Stimulated activated CD8-positive, alpha-beta memory T cell treated with anti-CD3 and anti-CD28 coated beads, Interleukin-12 subunit alpha, Interleukin-12 subunit beta, amount 100 ng/mL, for 24 hours (primary cell): ENCODE measurements around the gene SLC39A9.

Experiments
- DNase-seq: peaks from one replicate; pipeline ENCODE4 v3.0.0-alpha.2; 2020; ENCODE audit errors: extremely low read depth

The SLC39A9 gene

GRCh38 chr14:69398053-69398817 lies at the start of gene SLC39A9, which contains the start of gene ERH:
SLC39A9 (plus strand) TSS chr14:69398692; CDS start chr14:69399370, 678 bp downstream.
ERH (minus strand) TSS chr14:69398299; CDS start chr14:69398233, 66 bp downstream.
- peak; percentile 79 for DNase-seq

GRCh38 chr14:69349091-69349777 lies 49.3 kb upstream of the SLC39A9 start:
- DNase-seq: no peak

GRCh38 chr14:69350892-69351291 lies 47.6 kb upstream of the SLC39A9 start:
- DNase-seq: no peak

- DNase-seq: no peak
Observed at GRCh38 chr14:69351385-69351784, 47.1 kb upstream of the SLC39A9 start.

- DNase-seq: no peak
Observed at GRCh38 chr14:69351911-69352310, 46.6 kb upstream of the SLC39A9 start.

- no peak for DNase-seq
Observed at GRCh38 chr14:69353168-69353567, 45.3 kb upstream of the SLC39A9 start.

- DNase-seq: peak; percentile 3
Observed at GRCh38 chr14:69354383-69355153, 43.9 kb upstream of the SLC39A9 start.

- no peak for DNase-seq
Observed at GRCh38 chr14:69355154-69355597, 43.3 kb upstream of the SLC39A9 start.

- DNase-seq: no peak
Observed at GRCh38 chr14:69355607-69356281, 42.7 kb upstream of the SLC39A9 start.

- no peak for DNase-seq
Observed at GRCh38 chr14:69356903-69357543, 41.5 kb upstream of the SLC39A9 start.

- DNase-seq: no peak
Observed at GRCh38 chr14:69357544-69358200, 40.8 kb upstream of the SLC39A9 start.

GRCh38 chr14:69358233-69358963 lies 40.1 kb upstream of the SLC39A9 start:
- peak; percentile 5 for DNase-seq

GRCh38 chr14:69358966-69359365 lies 39.5 kb upstream of the SLC39A9 start:
- DNase-seq: no peak

- no peak for DNase-seq
Observed at GRCh38 chr14:69360438-69361108, 37.9 kb upstream of the SLC39A9 start.

GRCh38 chr14:69363055-69363454 lies 35.4 kb upstream of the SLC39A9 start:
- no peak for DNase-seq

- no peak for DNase-seq
Observed at GRCh38 chr14:69363964-69364363, 34.5 kb upstream of the SLC39A9 start.

GRCh38 chr14:69364378-69364777 lies 34.1 kb upstream of the SLC39A9 start:
- no peak for DNase-seq

GRCh38 chr14:69366069-69366468 lies 32.4 kb upstream of the SLC39A9 start:
- no peak for DNase-seq

GRCh38 chr14:69366761-69367160 lies 31.7 kb upstream of the SLC39A9 start:
- DNase-seq: no peak
